ENCODE results near the gene CFAP251.

GRCh38 chr12:121873216-121873569, 45.2 kb upstream of the CFAP251 start:
- TF ChIP-seq CTCF (IDR thresholded peaks at IDR 0.05) (no peak), POLR2A (IDR thresholded peaks at IDR 0.05) (no peak)

All from lower leg skin (tissue), 3 donors.